Heart left ventricle (tissue), 13 donors: ENCODE data around the gene ALDH4A1.

ENCODE experiments used
- POLR2A ChIP-seq, 2 donors: fragments of 450-650 bp; IDR thresholded peaks; one replicate each; pipeline ENCODE4 v1.6.1; 2017; ENCODE audit warnings: antibody characterized with exemption in 2 of 2, mild to moderate bottlenecking in 2 of 2, moderate library complexity in 2 of 2
- TF ChIP-seq, protein P1 (sequence below), 12 donors: fragments of 200-600 bp; sonication (generic) in 4 of 12; IDR thresholded peaks; one replicate each; pipeline versions ENCODE4 v1.5.0 to v1.8.0; 2018 to 2022; ENCODE audit warnings: antibody characterized with exemption in 12 of 12, mild to moderate bottlenecking in 5 of 12
- donor health status: ischemic (EF 13 %, LVEDD 7.1; RV severe dilation, severe dysfunction).
- donor health status: DM: no; HTN: yes; CAD: no.
- donor health status: DM: no; HTN: no; CAD: no.
- donor health status: ischemic (EF 25% LVEDD 6.9; RV normal size, moderate dysfunction).
- donor health status: ischemic (EF 25% LVEDD 5.7; RV mildly dilated, moderate dysfunction).
- donor health status: ischemic (EF 35%, LVEDD 5.7; RV mildly dilated, moderate dysfunction).
- donor health status: nonischemic (EF 11% LVEDD 7.7; RV severe dilation, severe dysfunction).
- donor health status: DM: yes; HTN: yes; CAD: no.
- donor health status: PGD.
- donor health status: ischemic (EF 29% LVEDD 5.4; RV normal size, mild dysfunction).
- donor health status: nonischemic (EF 23%, LVEDD 6.1; RV moderate dilation, normal function).

GRCh38 chr1:18879791-18880309 is 22.5 kb downstream of the ALDH4A1 start:
- TF ChIP-seq, protein P1, sequence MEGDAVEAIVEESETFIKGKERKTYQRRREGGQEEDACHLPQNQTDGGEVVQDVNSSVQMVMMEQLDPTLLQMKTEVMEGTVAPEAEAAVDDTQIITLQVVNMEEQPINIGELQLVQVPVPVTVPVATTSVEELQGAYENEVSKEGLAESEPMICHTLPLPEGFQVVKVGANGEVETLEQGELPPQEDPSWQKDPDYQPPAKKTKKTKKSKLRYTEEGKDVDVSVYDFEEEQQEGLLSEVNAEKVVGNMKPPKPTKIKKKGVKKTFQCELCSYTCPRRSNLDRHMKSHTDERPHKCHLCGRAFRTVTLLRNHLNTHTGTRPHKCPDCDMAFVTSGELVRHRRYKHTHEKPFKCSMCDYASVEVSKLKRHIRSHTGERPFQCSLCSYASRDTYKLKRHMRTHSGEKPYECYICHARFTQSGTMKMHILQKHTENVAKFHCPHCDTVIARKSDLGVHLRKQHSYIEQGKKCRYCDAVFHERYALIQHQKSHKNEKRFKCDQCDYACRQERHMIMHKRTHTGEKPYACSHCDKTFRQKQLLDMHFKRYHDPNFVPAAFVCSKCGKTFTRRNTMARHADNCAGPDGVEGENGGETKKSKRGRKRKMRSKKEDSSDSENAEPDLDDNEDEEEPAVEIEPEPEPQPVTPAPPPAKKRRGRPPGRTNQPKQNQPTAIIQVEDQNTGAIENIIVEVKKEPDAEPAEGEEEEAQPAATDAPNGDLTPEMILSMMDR (IDR thresholded peaks at IDR 0.05) = no peak
- no peak for TF ChIP-seq POLR2A (IDR thresholded peaks at IDR 0.05)
